Measurements from ENCODE around the gene GLCE.
"Not testable (repeated sequence)": the region's sequence is repeated elsewhere in the genome, so short reads cannot be mapped to it uniquely, and the experiment has no call there.

The GLCE gene

GRCh38 chr15:69165637-69166025 is 5.2 kb downstream of the GLCE start:
- Histone ChIP-seq H3K36me3 (ENCODE audit: control insufficient read depth, insufficient read depth, low read length) (no peaks in the 10 kb centered on the region), H3K27me3 (replicated peaks; ENCODE audit: control insufficient read depth, insufficient read depth, low read length) (no peaks in the 10 kb centered on the region; the same call in 1 of the 2 replicates), H3K4me3 (replicated peaks; ENCODE audit: low read depth, low read length) (no peak overlapping the region)
- no peak for TF ChIP-seq CTCF (IDR thresholded peaks at IDR 0.05; ENCODE audit: insufficient read depth, low read length, poor library complexity, severe bottlenecking)
- DNase-seq (ENCODE audit: extremely low read depth, insufficient read length): no peak

DNA sequence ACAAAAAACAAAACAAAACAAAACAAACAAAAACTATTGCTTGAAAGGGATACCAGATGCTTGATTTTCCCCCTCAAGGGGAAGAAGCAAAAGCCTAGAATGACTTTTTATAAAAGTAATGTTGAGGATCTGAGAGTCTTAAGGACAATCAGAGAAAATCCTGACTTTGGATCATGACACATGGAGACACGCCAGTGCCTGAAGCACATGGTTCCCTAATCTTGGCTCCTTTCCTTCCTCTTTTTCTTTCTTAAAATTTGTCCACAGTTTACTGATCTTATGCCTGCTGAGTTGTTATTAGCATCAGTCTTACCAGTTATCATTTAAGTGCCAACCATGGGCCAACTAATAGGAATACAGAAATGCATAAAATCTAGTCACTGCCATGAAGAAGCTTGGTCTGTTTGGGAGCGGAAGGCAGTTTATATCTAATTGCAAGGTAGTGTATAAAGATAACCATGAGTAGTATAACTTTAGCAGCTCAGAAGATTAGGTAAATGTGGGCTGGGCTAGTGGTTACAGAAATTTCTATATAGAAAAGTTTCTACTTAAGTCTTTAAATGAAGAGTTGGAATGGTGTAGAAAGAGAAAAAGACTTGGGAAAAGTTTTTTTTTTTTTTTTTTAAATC is 6.9 kb downstream of the GLCE start:
- DNase-seq (ENCODE audit: extremely low read depth, insufficient read length): no peak
- Histone ChIP-seq H3K36me3 (ENCODE audit: control insufficient read depth, insufficient read depth, low read length) (no peaks in the 10 kb centered on the region), H3K4me3 (replicated peaks; ENCODE audit: low read depth, low read length) (no peak overlapping the region), H3K27me3 (replicated peaks; ENCODE audit: control insufficient read depth, insufficient read depth, low read length) (no peaks in the 10 kb centered on the region)
- TF ChIP-seq CTCF (IDR thresholded peaks at IDR 0.05; ENCODE audit: insufficient read depth, low read length, poor library complexity, severe bottlenecking): no peak

- not testable (repeated sequence) for H3K36me3 ChIP-seq (ENCODE audit: control insufficient read depth, insufficient read depth, low read length); DNase-seq (ENCODE audit: extremely low read depth, insufficient read length)
Observed at GRCh38 chr15:69168361-69168760, 7.9 kb downstream of the GLCE start.

DNA sequence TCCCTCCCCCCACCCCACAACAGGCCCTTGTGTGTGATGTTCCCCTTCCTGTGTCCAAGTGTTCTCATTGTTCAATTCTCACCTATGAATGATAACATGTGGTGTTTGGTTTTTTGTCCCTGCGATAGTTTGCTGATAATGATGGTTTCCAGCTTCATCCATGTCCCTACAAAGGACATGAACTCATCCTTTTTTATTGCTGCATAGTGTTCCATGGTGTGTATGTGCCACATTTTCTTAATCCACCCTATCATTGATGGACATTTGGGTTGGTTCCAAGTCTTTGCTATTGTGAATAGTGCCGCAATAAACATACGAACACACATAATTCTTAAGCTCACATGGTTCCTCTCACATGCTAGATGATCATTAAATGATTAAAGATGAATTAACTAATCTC is 9.1 kb downstream of the GLCE start:
- H3K27me3 ChIP-seq (replicated peaks; ENCODE audit: control insufficient read depth, insufficient read depth, low read length); DNase-seq (ENCODE audit: extremely low read depth, insufficient read length); H3K36me3 ChIP-seq (ENCODE audit: control insufficient read depth, insufficient read depth, low read length); H3K4me3 ChIP-seq (replicated peaks; ENCODE audit: low read depth, low read length): not testable (repeated sequence)

More at GRCh38 chr15:69168361-69168760, 7.9 kb downstream of the GLCE start:
- H3K27me3 ChIP-seq (replicated peaks; ENCODE audit: control insufficient read depth, insufficient read depth, low read length); H3K4me3 ChIP-seq (replicated peaks; ENCODE audit: low read depth, low read length): not testable (repeated sequence)

GRCh38 chr15:69170597-69170996 is 10.2 kb downstream of the GLCE start:
- Histone ChIP-seq H3K36me3 (ENCODE audit: control insufficient read depth, insufficient read depth, low read length) (no peaks in the 10 kb centered on the region), H3K27me3 (replicated peaks; ENCODE audit: control insufficient read depth, insufficient read depth, low read length) (no peaks in the 10 kb centered on the region), H3K4me3 (replicated peaks; ENCODE audit: low read depth, low read length) (no peak overlapping the region)
- DNase-seq (ENCODE audit: extremely low read depth, insufficient read length): no peak
- no peak for TF ChIP-seq CTCF (IDR thresholded peaks at IDR 0.05; ENCODE audit: insufficient read depth, low read length, poor library complexity, severe bottlenecking)

- DNase-seq (ENCODE audit: extremely low read depth, insufficient read length): no peak
- no peaks in the 10 kb centered on the region for H3K27me3 ChIP-seq (replicated peaks; ENCODE audit: control insufficient read depth, insufficient read depth, low read length)
- TF ChIP-seq CTCF (IDR thresholded peaks at IDR 0.05; ENCODE audit: insufficient read depth, low read length, poor library complexity, severe bottlenecking): no peak
- no peaks in the 10 kb centered on the region for H3K36me3 ChIP-seq (ENCODE audit: control insufficient read depth, insufficient read depth, low read length)
- no peak overlapping the region for H3K4me3 ChIP-seq (replicated peaks; ENCODE audit: low read depth, low read length)
Observed at GRCh38 chr15:69172847-69173246, 12.4 kb downstream of the GLCE start.

GRCh38 chr15:69175536-69175935 is 15.1 kb downstream of the GLCE start:
- no peaks in the 10 kb centered on the region for H3K36me3 ChIP-seq (ENCODE audit: control insufficient read depth, insufficient read depth, low read length)
- no peak for DNase-seq (ENCODE audit: extremely low read depth, insufficient read length)
- no peaks in the 10 kb centered on the region; the same call in 1 of the 2 replicates for H3K27me3 ChIP-seq (replicated peaks; ENCODE audit: control insufficient read depth, insufficient read depth, low read length)
- no peak for TF ChIP-seq CTCF (IDR thresholded peaks at IDR 0.05; ENCODE audit: insufficient read depth, low read length, poor library complexity, severe bottlenecking)
- no peak overlapping the region for H3K4me3 ChIP-seq (replicated peaks; ENCODE audit: low read depth, low read length)
